8988T (cell line): ENCODE measurements around the gene VWA7.

Experiments
- DNase-seq: peaks from one replicate; pipeline ENCODE4 v3.0.0; 2011

Gene VWA7

DNA sequence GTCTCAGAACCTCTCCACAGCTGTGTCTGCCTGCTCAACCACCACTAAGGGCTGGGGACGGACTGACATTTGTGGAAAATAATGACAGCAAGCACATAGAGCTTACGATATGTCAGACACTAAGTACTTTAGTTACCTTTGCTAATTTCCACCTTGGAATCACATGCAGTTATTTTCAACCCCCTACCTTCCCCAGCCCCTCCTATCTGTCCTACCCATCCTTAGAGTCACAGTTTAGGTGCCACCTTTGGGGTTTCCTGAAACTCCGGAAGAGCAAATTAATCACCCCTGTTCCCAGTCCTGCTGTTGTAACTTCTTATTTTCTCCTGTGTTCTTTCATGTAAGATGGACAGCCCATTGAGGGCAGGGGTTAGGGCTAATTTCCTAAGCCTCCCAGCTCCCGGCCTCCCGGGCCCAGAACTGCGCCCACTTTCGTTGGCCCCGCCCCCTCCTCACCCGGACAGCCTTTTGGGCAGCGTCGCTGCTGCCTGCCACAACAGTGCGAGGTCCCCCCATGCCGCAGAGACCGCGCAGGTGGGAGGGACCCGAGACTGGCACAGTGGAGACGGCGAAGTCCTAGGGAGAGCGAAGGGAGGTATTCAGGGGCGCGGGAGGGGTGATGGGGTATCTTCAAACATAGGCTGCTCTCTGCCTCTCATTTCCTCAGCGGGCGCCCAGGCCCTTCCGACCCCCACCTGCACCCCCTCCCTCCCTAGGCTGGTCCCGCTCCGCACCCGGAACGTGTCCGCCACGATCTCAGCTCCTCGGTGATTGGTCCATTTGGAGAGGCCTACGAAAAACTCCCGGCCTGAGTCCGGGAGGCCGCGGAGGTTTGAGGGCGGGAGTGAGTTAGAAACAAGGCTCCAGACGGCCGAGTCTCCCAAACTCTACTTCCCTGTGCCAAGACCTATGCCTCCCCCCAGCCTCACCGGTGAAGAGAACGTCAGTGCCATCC lies 49.1 kb downstream of the VWA7 start:
- no peak for DNase-seq

DNA sequence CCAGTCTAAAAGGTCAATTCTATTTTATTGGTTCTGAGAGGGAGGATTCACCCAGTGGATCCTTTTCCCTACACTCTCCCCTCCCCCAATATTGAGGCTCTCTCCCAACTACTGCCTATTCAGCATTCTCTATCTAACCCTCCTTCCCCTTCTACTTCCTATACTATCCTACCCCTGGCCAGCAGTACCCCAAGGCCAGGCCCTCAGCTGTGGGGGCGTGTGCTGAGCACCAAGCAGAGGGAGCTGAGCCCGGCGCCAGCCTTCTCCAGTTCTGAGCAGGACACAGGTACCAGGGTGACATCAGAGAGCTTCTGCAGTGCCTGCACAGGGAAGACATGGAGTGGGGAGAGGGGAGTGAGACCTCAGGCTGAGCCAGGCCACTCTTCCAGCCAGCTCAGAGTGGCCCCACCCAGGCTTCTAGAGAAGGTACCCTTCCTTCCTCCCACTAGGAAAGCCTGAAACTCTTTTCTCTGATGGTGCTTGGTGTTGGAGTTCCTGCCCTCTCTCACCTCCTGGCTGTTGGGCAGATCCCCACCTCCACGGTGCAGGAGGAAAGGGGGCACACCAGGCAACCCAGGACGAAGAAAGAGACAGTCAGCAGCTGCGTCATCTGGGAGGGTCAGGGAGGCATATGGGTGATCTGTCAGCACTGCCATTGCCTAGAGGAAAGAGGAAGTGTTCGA lies 50.0 kb downstream of the VWA7 start:
- no peak for DNase-seq

DNA sequence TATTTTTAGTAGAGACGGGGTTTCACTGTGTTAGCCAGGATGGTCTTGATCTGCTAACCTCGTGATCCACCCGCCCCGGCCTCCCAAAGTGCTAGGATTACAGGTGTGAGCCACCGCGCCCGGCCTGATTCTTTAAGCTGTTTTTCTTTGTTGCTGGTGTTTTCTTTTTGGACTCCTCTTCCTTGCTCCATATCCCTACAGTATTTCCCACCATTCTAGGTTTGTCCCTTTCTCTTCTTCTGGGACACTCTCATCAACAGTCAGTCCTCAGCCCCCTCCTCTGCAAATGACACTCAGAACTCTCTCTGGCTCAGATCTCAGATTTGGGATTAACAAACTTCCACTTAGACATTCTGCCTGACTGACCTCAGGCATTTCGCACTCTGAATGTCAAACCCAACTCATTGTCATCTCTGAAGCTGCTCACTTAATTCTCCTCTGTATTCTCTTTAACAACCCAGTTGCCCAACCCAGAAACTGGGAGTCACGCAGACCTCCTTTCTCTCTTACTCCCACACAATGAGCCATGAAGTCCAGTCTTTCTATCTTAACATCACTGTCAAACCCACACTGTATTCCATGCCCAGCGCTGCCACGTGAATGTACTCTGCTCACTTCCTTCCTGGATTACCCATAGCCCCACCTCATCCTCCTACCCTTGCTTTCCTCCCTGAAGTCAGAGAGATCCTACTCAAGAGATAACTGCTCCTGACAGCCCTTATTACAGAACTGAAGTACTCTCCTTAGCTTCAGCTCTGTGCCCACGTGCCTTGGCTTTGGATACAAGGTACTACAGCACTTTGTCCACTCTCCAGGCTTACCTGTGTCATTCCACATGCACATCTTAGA lies 51.4 kb downstream of the VWA7 start:
- DNase-seq = no peak

DNA sequence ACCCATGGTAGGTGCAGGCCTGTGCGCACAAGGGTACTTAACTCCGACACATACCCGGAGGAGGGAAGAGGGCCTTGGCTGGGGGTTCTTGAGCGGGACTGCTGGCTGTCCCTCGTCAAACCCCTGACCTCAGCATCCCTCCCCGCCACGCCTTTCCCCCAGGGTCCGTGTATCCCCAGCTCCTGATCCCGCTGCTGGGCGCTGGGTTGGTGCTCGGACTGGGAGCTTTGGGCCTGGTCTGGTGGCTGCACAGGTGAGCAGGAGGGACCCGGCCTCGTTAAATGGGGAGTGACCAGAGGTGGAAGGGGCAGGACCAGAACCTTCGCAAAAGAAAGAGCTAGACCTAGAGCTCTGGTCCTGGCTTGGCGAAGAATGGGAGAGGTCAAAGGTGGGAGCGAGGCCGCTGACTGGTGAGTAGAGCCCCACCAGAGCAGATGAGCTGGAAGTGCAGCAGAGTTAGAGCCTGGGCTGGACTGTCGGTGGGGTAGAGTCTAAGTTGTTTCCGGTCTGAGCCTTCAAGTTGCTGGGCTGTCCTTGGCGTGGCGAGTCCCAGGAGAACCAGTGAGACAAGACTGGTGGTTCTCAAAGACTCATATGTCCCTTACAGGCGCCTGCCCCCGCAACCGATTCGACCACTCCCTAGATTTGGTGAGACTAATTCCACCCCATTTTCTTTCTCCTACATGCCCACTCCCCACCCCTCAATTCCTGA lies 53.0 kb downstream of the VWA7 start:
- no peak for DNase-seq

DNA sequence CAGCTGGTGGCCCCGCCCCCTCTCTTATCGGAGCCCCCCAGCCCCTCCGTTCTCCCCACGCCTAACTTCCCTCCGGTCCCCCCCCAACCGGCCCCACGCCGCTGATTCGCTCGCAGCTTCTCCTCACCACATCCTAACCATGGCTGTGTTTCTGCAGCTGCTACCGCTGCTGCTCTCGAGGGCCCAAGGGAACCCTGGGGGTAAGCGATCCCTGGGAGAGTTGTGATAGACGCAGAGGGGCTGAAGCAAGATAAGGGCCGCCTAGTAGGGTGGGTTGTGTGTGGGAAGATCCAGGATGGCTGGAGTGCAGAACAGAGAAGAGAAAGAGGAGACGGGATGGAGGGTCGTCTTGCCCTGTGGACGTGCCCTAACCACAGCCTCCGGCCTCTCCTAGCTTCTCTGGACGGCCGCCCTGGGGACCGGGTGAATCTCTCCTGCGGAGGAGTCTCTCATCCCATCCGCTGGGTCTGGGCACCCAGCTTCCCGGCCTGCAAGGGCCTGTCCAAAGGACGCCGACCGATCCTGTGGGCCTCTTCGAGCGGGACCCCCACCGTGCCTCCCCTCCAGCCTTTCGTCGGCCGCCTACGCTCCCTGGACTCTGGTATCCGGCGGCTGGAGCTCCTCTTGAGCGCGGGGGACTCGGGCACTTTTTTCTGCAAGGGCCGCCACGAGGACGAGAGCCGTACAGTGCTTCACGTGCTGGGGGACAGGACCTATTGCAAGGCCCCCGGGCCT lies 53.7 kb downstream of the VWA7 start, which contains the start of gene MPIG6B:
MPIG6B (plus strand) TSS at position 129 of the 735 bp plus-strand sequence; CDS start at position 140, 11 bp downstream.
- DNase-seq = no peak

DNA sequence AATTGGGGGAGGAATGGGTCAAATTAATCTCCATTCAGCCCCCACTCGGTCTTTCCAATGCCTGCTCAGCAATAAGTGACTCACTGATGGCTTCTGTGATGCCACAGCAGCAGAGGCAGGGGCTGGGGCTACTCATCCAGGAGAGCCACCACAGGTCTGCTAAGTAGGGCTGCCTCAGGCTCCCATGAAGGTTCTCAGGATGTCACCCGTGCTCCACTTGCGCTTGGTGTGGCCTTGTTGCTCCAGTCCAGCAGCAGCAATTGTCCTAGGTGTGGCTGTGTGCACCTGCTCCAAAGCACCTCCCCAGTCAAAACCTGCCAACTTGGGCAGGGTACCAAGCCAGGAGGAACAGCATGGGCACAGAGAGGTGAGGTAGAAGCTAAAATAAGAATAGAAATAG lies 55.0 kb downstream of the VWA7 start:
- no peak for DNase-seq

DNA sequence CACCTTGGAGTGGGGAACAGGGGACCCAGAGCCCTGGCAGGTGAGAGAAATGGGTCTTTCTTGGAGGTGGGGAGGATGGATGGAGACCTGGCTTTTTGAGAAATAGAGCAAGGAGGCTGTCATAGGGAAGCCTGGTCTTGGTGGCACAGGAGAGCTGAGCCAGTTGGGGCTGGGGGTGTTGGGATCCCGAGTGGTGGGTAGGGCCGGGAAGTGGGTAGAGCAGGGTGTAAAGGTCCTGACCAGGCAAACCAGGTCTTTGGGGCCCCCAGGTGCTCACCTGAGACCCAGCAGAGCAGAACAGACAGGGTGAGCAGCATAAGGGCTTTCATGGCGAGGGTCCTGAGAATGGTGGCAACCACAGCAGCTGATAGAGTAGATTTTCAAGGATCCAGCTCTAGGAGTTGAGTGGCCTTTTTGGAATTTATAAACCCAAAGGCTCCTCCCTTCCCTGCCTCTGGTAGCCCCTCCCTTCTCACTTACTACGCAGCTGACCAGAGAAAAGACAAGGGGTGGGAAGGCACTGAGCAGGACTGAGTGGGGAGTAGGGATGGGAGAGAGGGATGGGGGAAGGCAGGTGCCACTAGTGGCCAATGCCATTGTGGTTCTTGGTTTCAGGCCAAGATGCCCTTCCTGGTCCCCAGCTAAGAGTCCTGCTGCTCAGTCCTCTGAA lies 55.6 kb downstream of the VWA7 start, which contains the start of gene LY6G6C:
LY6G6C (minus strand) TSS at position 396 of the 670 bp plus-strand sequence; CDS start at position 329, 67 bp downstream.
- no peak for DNase-seq

DNA sequence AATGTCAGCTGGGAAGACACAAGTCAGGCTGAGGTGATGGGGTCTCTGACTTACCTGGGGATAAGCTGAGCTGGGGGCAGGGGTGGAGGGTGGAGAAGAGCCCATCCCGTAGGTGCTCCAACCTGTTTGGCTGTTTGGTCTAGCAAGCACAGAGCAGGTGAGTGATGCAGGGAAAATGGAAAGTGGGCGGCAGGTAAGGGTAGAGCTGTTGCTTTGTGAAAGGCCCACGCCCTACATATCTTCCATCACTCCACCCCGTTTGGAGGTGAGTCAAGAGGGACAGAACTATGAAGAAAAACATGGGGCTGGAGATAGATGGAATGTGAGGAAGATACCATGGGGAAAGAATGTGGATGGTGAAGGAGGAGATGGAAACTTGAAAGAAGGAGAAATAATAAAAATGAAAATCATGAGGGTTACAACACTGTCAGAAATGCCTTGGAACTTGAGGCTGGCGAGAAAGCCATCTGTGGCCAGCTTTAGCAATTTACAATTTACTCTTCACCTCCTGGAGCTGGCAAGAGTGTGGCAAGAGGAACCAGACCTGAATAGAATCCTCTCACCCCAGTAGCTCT lies 56.8 kb downstream of the VWA7 start:
- DNase-seq = no peak

DNA sequence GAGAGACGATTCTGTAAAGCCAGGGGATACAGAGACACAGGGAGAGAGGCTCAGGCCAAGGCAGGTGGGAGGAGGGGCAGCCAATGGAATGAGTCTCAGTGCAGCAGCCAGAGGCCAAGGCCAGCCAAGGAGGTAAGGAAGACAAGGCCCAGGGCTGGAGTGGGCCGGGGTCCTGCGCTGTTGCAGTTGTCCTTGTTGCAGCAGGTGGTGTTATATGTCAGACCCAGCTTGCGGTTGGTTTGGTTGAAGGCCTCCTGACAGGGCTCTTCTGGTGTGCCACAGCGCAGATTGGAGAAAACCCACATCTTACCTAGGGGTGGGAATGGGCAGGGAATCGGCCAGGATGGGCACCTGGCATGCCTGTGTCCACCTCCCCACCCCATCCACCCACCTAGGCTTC lies 58.1 kb downstream of the VWA7 start:
- no peak for DNase-seq

DNA sequence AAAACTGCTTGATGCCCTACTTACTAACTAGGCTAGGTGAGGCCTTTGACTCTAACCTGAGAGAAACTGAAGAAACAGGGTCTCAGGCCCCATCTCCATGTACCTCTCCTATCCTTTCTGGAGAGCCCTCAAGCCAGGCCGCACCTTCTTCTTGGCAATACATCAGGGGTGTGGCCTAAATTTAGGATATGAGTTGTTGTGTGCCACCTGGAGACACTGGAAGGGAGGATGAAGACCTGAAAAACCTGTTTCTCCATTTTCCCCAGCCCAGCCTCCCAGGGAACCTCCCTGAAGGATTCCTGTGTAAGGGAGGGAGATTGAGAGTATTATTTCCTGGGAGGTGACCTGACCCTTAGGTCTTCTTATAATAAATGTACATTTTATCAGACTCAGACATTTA lies 58.9 kb downstream of the VWA7 start:
- no peak for DNase-seq

DNA sequence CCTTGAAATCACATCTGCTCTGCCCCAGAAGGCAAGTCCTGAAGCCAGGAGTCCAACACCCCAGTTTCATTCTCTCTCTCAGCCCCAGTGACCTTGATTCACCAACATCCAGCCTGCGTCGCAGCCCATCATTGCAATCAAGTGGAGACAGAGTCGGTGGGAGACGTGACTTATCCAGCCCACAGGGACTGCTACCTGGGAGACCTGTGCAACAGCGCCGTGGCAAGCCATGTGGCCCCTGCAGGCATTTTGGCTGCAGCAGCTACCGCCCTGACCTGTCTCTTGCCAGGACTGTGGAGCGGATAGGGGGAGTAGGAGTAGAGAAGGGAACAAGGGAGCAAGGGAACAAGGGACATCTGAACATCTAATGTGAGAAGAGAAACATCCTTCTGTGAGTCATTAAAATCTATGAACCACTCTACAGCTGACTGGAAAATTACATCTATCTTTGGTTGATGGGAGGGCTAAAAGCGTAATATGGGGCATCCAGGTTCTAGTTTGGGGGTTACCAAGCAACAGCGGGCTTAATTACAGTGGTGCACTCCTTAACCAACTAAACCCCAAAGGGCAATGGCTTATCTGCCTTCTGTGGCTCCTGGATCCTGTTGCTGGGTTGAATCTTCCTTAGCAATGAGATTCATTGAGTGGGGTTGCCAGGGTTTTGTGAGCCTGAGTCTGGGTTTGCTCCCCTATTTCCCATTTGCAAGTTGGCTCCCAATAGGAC lies 59.5 kb downstream of the VWA7 start:
- no peak for DNase-seq
